K562 (cell line): ENCODE measurements around the gene SRSF9.

Experiments
- E2F1 ChIP-seq: sonication (generic); formaldehyde crosslinking; IDR thresholded peaks from 2 replicates; pipeline ENCODE4 v1.8.1; 2023; ENCODE audit warnings: mild to moderate bottlenecking, missing genetic modification reagents, moderate library complexity
- E2F6 ChIP-seq, 2 experiments: IDR thresholded peaks; 2 replicates each; pipeline ENCODE4 v1.6.1; 2011; ENCODE audit warnings: borderline replicate concordance in 1 of 2, control low read depth in 1 of 2, low read depth in 1 of 2, low read length in 1 of 2, mild to moderate bottlenecking in 1 of 2, mixed read lengths in 1 of 2, moderate library complexity in 1 of 2; ENCODE audit not compliant: insufficient read depth in 1 of 2, insufficient read length in 1 of 2, poor library complexity in 1 of 2, severe bottlenecking in 1 of 2; ENCODE audit errors: extremely low read depth in 1 of 2
- JUN ChIP-seq, 2 experiments: sonication (generic) in 1 of 2; formaldehyde crosslinking in 1 of 2; IDR thresholded peaks; 2 replicates each; pipeline versions ENCODE4 v1.6.1 to v1.8.0; 2012 to 2022; ENCODE audit warnings: borderline replicate concordance in 2 of 2, mild to moderate bottlenecking in 2 of 2, improper control_type of control experiment in 1 of 2, low read depth in 1 of 2, low read length in 1 of 2, missing genetic modification reagents in 1 of 2
- POLR2A ChIP-seq: fragments of 450-650 bp; conservative IDR thresholded peaks from 2 replicates; pipeline ENCODE4 v1.6.1; 2016
- ZBTB11 ChIP-seq, 3 experiments: fragments of 200-800 bp in 1 of 3; fragments of 250-450 bp in 1 of 3; fragments of 450-650 bp in 1 of 3; sonication (Bioruptor Pico) in 1 of 3; sonication (Bioruptor generic) in 1 of 3; formaldehyde crosslinking in 1 of 3; IDR thresholded peaks; 2 replicates each; pipeline versions ENCODE4 v1.6.1 to v1.8.0; 2016 to 2022; ENCODE audit warnings: mild to moderate bottlenecking in 2 of 3, missing genetic modification characterization in 2 of 3, missing compliant biosample characterization in 1 of 3, moderate library complexity in 1 of 3
- ZNF655 ChIP-seq: fragments of 250-450 bp; sonication (Bioruptor Pico); IDR thresholded peaks from 2 replicates; pipeline ENCODE4 v1.5.0; 2021
- TF ChIP-seq, protein P1 (sequence below): fragments of 250-450 bp; sonication (Bioruptor Pico); IDR thresholded peaks from 2 replicates; pipeline ENCODE4 v1.8.0; 2021; ENCODE audit warnings: borderline replicate concordance, mild to moderate bottlenecking, moderate library complexity; ENCODE audit not compliant: poor library complexity, severe bottlenecking
- TF ChIP-seq, protein P2 (sequence below): fragments of 450-650 bp; formaldehyde crosslinking; IDR thresholded peaks from 2 replicates; pipeline ENCODE4 v1.4.0; 2020; ENCODE audit warnings: mild to moderate bottlenecking, mixed read lengths
- TF ChIP-seq, protein P3 (sequence below): sonication (generic); formaldehyde crosslinking; IDR thresholded peaks from 2 replicates; pipeline ENCODE4 v1.8.0; 2022; ENCODE audit warnings: missing genetic modification reagents, mild to moderate bottlenecking, borderline replicate concordance

DNA sequence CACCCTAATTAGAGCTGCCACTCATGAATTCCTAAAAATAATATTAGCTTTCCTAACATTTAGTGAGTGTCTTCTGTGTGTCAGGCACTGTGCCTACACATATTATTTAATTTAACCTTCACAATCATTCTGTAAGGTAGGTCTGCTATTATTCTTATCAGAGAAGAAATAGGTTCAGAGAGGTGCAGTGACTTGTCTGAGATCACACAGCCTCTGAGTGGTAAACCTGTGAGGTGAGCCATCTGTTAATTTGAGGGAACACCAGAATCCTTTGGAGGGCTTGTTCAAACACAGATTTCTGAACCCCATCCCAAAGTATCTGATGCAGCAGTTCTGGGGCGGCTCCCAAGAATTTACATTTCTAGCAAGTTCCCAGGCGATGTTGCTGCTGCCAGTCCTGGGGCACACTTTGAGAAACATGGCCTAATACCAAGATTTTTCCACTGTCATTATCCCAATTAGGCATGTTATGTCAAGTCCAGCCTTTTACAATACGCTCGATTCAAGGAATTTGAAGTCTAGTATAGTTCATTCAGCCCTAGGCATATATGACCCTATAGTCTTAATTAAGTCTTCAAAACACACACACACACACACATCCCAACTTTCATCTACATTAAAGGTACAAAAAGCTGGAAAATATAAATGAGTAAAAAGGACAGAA, 51.5 kb downstream of the SRSF9 start:
- TF ChIP-seq, protein P1, sequence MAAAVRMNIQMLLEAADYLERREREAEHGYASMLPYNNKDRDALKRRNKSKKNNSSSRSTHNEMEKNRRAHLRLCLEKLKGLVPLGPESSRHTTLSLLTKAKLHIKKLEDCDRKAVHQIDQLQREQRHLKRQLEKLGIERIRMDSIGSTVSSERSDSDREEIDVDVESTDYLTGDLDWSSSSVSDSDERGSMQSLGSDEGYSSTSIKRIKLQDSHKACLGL (CRISPR knock-in tag), result no peak
- TF ChIP-seq E2F6 (IDR thresholded peaks at IDR 0.05; ENCODE audit: borderline replicate concordance in 1 of 2, extremely low read depth in 1 of 2, insufficient read depth in 1 of 2, insufficient read length in 1 of 2, low read depth in 1 of 2, low read length in 1 of 2, poor library complexity in 1 of 2, severe bottlenecking in 1 of 2) (no peak), JUN (IDR thresholded peaks at IDR 0.05; ENCODE audit: borderline replicate concordance, low read depth, low read length) (no peak), JUN (CRISPR knock-in tag; IDR thresholded peaks at IDR 0.05; ENCODE audit: borderline replicate concordance) (no peak), ZNF655 (CRISPR knock-in tag) (no peak), E2F1 (CRISPR knock-in tag) (no peak), ZBTB11 (CRISPR knock-in tag; IDR thresholded peaks at IDR 0.05) (no peak), POLR2A (no peak)
- TF ChIP-seq, protein P2, sequence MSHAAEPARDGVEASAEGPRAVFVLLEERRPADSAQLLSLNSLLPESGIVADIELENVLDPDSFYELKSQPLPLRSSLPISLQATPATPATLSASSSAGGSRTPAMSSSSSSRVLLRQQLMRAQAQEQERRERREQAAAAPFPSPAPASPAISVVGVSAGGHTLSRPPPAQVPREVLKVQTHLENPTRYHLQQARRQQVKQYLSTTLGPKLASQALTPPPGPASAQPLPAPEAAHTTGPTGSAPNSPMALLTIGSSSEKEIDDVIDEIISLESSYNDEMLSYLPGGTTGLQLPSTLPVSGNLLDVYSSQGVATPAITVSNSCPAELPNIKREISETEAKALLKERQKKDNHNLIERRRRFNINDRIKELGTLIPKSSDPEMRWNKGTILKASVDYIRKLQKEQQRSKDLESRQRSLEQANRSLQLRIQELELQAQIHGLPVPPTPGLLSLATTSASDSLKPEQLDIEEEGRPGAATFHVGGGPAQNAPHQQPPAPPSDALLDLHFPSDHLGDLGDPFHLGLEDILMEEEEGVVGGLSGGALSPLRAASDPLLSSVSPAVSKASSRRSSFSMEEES (CRISPR knock-in tag), result no peak
- TF ChIP-seq, protein P3, sequence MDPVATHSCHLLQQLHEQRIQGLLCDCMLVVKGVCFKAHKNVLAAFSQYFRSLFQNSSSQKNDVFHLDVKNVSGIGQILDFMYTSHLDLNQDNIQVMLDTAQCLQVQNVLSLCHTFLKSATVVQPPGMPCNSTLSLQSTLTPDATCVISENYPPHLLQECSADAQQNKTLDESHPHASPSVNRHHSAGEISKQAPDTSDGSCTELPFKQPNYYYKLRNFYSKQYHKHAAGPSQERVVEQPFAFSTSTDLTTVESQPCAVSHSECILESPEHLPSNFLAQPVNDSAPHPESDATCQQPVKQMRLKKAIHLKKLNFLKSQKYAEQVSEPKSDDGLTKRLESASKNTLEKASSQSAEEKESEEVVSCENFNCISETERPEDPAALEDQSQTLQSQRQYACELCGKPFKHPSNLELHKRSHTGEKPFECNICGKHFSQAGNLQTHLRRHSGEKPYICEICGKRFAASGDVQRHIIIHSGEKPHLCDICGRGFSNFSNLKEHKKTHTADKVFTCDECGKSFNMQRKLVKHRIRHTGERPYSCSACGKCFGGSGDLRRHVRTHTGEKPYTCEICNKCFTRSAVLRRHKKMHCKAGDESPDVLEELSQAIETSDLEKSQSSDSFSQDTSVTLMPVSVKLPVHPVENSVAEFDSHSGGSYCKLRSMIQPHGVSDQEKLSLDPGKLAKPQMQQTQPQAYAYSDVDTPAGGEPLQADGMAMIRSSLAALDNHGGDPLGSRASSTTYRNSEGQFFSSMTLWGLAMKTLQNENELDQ, result no peak
